Endothelial cell (in vitro differentiated cells): Measurements from ENCODE around the gene COL5A1. TPM values are rescaled to one million over a fixed set of nuclear protein-coding genes. Genes with fewer than 3 reads are reported as not detected.
"Not testable (repeated sequence)": the region's sequence is repeated elsewhere in the genome, so short reads cannot be mapped to it uniquely, and the experiment has no call there.

Source experiments
- DNase-seq: peaks from one replicate; pipeline ENCODE4 v3.0.0; 2021; ENCODE audit warnings: low spot score
- H3K27ac Mint-ChIP-seq: one replicate; pipeline ENCODE4 v1.8.0; 2021; ENCODE audit warnings: mixed read lengths, inconsistent platforms; ENCODE audit not compliant: unreplicated experiment
- H3K27me3 Mint-ChIP-seq: one replicate; pipeline ENCODE4 v1.8.0; 2021; ENCODE audit warnings: mild to moderate bottlenecking, moderate library complexity, mixed read lengths, inconsistent platforms; ENCODE audit not compliant: unreplicated experiment
- H3K36me3 Mint-ChIP-seq: one replicate; pipeline ENCODE4 v1.8.0; 2021; ENCODE audit warnings: mild to moderate bottlenecking, low read depth, mixed read lengths, inconsistent platforms; ENCODE audit not compliant: unreplicated experiment
- H3K4me1 Mint-ChIP-seq: one replicate; pipeline ENCODE4 v1.8.0; 2021; ENCODE audit warnings: mild to moderate bottlenecking, mixed read lengths, inconsistent platforms; ENCODE audit not compliant: unreplicated experiment
- H3K4me3 Mint-ChIP-seq: one replicate; pipeline ENCODE4 v1.8.0; 2021; ENCODE audit warnings: mild to moderate bottlenecking, mixed read lengths, inconsistent platforms; ENCODE audit not compliant: unreplicated experiment
- H3K9me3 Mint-ChIP-seq: one replicate; pipeline ENCODE4 v1.8.0; 2021; ENCODE audit warnings: mixed read lengths, inconsistent platforms; ENCODE audit not compliant: unreplicated experiment
- CTCF ChIP-seq: fragments of 200-600 bp; sonication (generic); IDR thresholded peaks from one replicate; pipeline ENCODE4 v1.5.0; 2021; ENCODE audit warnings: antibody characterized with exemption; ENCODE audit not compliant: unreplicated experiment
- total RNA-seq: library from RNA; stranded (reverse); fragmentation: NEBNext Ultra II Directional; extraction: Animal tissue kit (Norgen Biotek cat#: 25700); gene quantifications from one replicate; pipeline ENCODE4 v1.2.1, GENCODE V29; 2021; ENCODE audit not compliant: unreplicated experiment

COL5A1 gene
- total RNA-seq, 1 donor from 2014 or later, result 24.3 TPM

DNA sequence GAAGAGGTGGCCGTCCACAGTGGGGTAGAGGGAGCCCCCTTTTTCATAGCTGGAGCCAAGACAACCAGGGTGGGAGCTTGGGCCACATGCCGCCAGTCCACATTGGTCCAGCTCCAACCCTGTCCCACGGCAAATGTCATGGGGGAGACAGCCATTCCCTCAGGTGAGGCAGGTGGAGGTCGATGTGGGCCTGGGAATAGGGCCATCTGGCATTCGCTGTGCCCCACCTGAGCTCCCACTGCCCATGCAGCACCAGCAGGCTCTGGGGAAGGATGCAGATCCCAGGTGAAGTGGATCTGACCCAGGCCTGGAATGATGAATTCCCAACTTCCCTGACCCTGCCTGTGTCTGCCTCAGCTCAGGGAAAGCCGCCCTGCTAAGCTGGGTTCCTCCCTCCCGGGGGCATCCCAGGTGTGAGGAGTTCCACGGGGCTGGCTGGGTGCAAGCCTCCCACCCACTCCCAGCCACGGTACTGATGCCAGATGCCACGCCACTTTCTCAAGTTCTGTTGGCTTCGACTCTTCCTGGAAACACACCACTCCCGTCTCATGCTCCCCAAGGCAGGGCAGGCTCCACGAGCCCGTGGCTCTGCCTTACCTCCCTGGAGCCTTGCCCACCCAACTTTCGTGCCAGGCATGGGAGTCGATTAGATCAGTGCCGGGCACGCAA, 213.8 kb downstream of the COL5A1 start:
- no peak for TF ChIP-seq CTCF
- H3K9me3 Mint-ChIP-seq, result no peaks in the 10 kb centered on the region
- no peak overlapping the region for H3K4me3 Mint-ChIP-seq
- no peak overlapping the region for H3K27ac Mint-ChIP-seq
- no peaks in the 10 kb centered on the region for H3K4me1 Mint-ChIP-seq
- no peak for DNase-seq
- no peaks in the 10 kb centered on the region for H3K27me3 Mint-ChIP-seq
- no peaks in the 10 kb centered on the region for H3K36me3 Mint-ChIP-seq

GRCh38 chr9:134855900-134856377, 214.3 kb downstream of the COL5A1 start:
- H3K4me1 Mint-ChIP-seq, result no peaks in the 10 kb centered on the region
- no peaks in the 10 kb centered on the region for H3K27me3 Mint-ChIP-seq
- no peaks in the 10 kb centered on the region for H3K36me3 Mint-ChIP-seq
- H3K27ac Mint-ChIP-seq, result no peak overlapping the region
- DNase-seq, result no peak
- no peak for TF ChIP-seq CTCF
- no peaks in the 10 kb centered on the region for H3K9me3 Mint-ChIP-seq
- no peak overlapping the region for H3K4me3 Mint-ChIP-seq

- not testable (repeated sequence) for H3K4me3 Mint-ChIP-seq, DNase-seq, H3K27me3 Mint-ChIP-seq, H3K4me1 Mint-ChIP-seq, H3K27ac Mint-ChIP-seq, H3K36me3 Mint-ChIP-seq, H3K9me3 Mint-ChIP-seq
These were observed 215.8 kb downstream of the COL5A1 start for GRCh38 chr9:134857451-134857850.

DNA sequence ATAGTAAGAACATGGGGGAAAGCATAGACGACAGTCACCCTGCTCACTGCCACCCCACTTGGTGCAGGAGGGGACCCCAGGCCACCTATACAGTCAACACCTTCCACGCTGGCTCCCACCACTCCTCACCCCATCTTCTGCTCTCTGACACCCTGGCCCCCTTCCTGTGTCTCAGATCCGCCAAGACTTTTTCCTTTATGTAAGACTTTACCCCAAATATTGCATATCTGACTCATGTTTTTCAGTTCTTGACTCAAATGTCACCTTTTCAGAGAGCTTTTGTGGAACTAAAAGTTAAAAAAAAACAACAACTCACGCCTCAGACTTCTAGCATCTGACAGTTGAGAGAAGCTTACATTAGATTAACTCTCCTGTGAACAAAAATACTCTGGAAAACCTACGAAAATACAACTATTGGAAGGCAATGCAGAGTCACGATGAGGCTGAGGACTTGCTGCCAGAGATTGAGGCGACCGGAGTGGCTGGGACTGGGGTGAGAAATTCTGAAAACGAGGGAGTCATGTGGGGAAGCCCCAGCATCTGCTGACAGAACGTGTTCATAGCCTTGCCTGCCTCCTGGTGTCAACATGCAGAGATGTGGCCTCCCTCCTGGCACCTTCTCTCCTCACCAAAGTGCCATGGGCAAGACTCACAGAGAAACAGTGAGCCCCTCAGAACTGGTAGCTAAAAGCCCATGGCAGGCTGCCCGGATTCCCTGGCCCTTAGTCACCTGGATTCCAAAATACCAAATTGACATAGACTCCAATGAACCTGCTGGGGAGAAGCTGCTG, 216.6 kb downstream of the COL5A1 start:
- H3K27ac Mint-ChIP-seq, result no peak overlapping the region
- no peaks in the 10 kb centered on the region for H3K4me1 Mint-ChIP-seq
- H3K9me3 Mint-ChIP-seq, result no peaks in the 10 kb centered on the region
- H3K27me3 Mint-ChIP-seq, result no peaks in the 10 kb centered on the region
- DNase-seq, result no peak
- H3K36me3 Mint-ChIP-seq, result no peaks in the 10 kb centered on the region
- no peak overlapping the region for H3K4me3 Mint-ChIP-seq
- no peak for TF ChIP-seq CTCF

DNA sequence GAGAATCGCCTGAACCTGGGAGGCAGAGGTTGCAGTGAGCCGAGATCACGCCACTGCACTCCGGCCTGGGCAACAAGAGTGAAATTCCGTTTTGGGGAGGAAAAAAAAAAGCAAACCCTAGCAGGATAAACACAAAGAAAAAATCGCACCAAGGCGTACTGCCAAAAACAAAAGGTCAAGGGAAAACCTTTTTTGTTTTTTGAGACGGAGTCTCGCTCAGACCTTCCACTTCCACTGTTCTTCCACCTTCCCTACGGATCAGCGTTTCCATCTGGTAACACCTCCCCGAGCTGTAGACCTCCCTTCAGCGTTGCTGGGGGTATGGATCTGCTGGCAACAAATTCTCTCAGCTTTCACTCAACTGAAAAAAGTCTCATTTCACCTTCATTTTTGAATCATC, 218.9 kb downstream of the COL5A1 start:
- Mint-ChIP-seq H3K27me3 (no peaks in the 10 kb centered on the region), H3K4me3 (no peak overlapping the region), H3K9me3 (no peaks in the 10 kb centered on the region), H3K27ac (no peak overlapping the region), H3K4me1 (no peaks in the 10 kb centered on the region), H3K36me3 (no peaks in the 10 kb centered on the region)
- DNase-seq, result no peak
- TF ChIP-seq CTCF, result no peak
